AG04450 (cell line): Measurements from ENCODE around the gene SOX30. TPM values are rescaled to one million over a fixed set of nuclear protein-coding genes. Genes with fewer than 3 reads are reported as not detected.

Experiments used
- CTCF ChIA-PET: fragments of 300-600, 350-600 bp; formaldehyde crosslinking; extraction: SDS; loops from one replicate; lab custom pipeline; 2022; ENCODE audit warnings: antibody characterized with exemption, inconsistent platforms; lab: Charles Lee
- POLR2A ChIA-PET: fragments of 350-600 bp; formaldehyde crosslinking; extraction: SDS; loops from one replicate; lab custom pipeline; 2021; ENCODE audit warnings: antibody characterized with exemption, inconsistent platforms; lab: Yijun Ruan, JAX
- DNase-seq: peaks from one replicate; pipeline ENCODE4 v3.0.0-alpha.2; 2011; ENCODE audit warnings: low read depth, low spot score
- H3K27ac ChIP-seq: one replicate; pipeline ENCODE4 v1.5.1; 2012; ENCODE audit warnings: low read depth, low read length, control low read depth
- H3K27me3 ChIP-seq: one replicate; pipeline ENCODE4 v1.6.0; 2012; ENCODE audit warnings: low read length; ENCODE audit not compliant: control insufficient read depth, insufficient read depth
- H3K4me3 ChIP-seq: 2 replicates; pipeline ENCODE4 v1.5.1; 2011; ENCODE audit warnings: mild to moderate bottlenecking, low read depth, low read length, control low read depth
- H3K9me3 ChIP-seq: 2 replicates; pipeline ENCODE4 v1.5.1; 2012; ENCODE audit warnings: low read length; ENCODE audit not compliant: control insufficient read depth, insufficient read depth
- CTCF ChIP-seq: IDR thresholded peaks from 2 replicates; pipeline ENCODE4 v1.5.1; 2011; ENCODE audit warnings: low read depth, low read length, control low read depth, inconsistent platforms
- polyA plus RNA-seq: library from polyadenylated mRNA; depleted of rRNA; stranded (reverse); fragments of >200 nt; gene quantifications from 2 replicates; pipeline ENCODE4 v1.2.3, GENCODE V29; 2011

The SOX30 gene
- polyA plus RNA-seq, 1 experiment, result 0.05 TPM

GRCh38 chr5:157650991-157651611 lies 1.1 kb downstream of the SOX30 start:
- CTCF ChIA-PET, result no interaction called here
- H3K27ac ChIP-seq, result no peak overlapping the region
- no peak for TF ChIP-seq CTCF
- POLR2A ChIA-PET, result no interaction called here
- peaks cover 16% of the 10 kb centered on the region for H3K9me3 ChIP-seq
- H3K27me3 ChIP-seq, result no peaks in the 10 kb centered on the region
- H3K4me3 ChIP-seq, result no peak overlapping the region
- no peak for DNase-seq

GRCh38 chr5:157649101-157649500 lies 3.1 kb downstream of the SOX30 start:
- Histone ChIP-seq H3K4me3 (no peak overlapping the region), H3K27me3 (no peaks in the 10 kb centered on the region), H3K9me3 (peaks cover 16% of the 10 kb centered on the region), H3K27ac (no peak overlapping the region)
- TF ChIP-seq CTCF, result no peak
- POLR2A ChIA-PET, result no interaction called here
- no peak for DNase-seq
- CTCF ChIA-PET, result interaction anchor here (0.7 to 1.1 kb wide), 2 partner anchors 19 to 325 kb away, joined by 3 read pairs; no protein-coding TSS in a partner anchor

GRCh38 chr5:157648275-157648990 lies 3.8 kb downstream of the SOX30 start:
- H3K27ac ChIP-seq, result no peak overlapping the region
- DNase-seq, result no peak
- no peak overlapping the region for H3K4me3 ChIP-seq
- peaks cover 16% of the 10 kb centered on the region for H3K9me3 ChIP-seq
- no peak for TF ChIP-seq CTCF
- POLR2A ChIA-PET, result no interaction called here
- no peaks in the 10 kb centered on the region for H3K27me3 ChIP-seq
- CTCF ChIA-PET, result interaction anchor here (1.1 kb wide), 1 partner anchor 20 kb away, joined by 3 read pairs; no protein-coding TSS in a partner anchor

- CTCF ChIA-PET, result no interaction called here
- POLR2A ChIA-PET, result no interaction called here
- no peaks in the 10 kb centered on the region for H3K27me3 ChIP-seq
Observed at GRCh38 chr5:157640406-157641066, 11.7 kb downstream of the SOX30 start.

More at GRCh38 chr5:157640406-157641066, 11.7 kb downstream of the SOX30 start:
- DNase-seq, result no peak
- TF ChIP-seq CTCF, result no peak
- Histone ChIP-seq H3K4me3 (no peak overlapping the region), H3K27ac (no peak overlapping the region), H3K9me3 (no peaks in the 10 kb centered on the region)
